Endothelial cell of umbilical vein (primary cell): ENCODE results near the gene TXNIP. TPM values are rescaled to one million over a fixed set of nuclear protein-coding genes. Genes with fewer than 3 reads are reported as not detected.

ENCODE experiments used
- BruUV-seq: library from RNA; stranded (reverse); fragments of 400-500 nt; replicated peaks from 2 replicates; lab custom pipeline; 2021; lab: Mats Ljungman, UMichigan
- CTCF ChIA-PET: fragments of 300-600, 350-600 bp; sonication (Branson Sonifier 250); formaldehyde crosslinking; loops from one replicate; lab custom pipeline; 2021; ENCODE audit warnings: antibody characterized with exemption, inconsistent platforms; lab: Charles Lee
- POLR2A ChIA-PET: fragments of 300-600, 350-600 bp; sonication (Branson Sonifier 250); formaldehyde crosslinking; loops from one replicate; lab custom pipeline; 2021; ENCODE audit warnings: antibody characterized with exemption, inconsistent platforms; lab: Charles Lee
- DNase-seq: peaks from one replicate; pipeline ENCODE4 v3.0.0-alpha.2; 2011; ENCODE audit warnings: low read depth, low spot score
- FAIRE-seq: peaks from 2 replicates; lab custom pipeline; 2011; peaks lifted over from hg19 to GRCh38; lab: Jason Lieb, UNC
- H2AFZ ChIP-seq: 2 replicates; pipeline ENCODE4 v1.6.0; 2012; ENCODE audit warnings: low read depth, low read length, control low read depth, inconsistent platforms
- H3K27ac ChIP-seq: 2 replicates; pipeline ENCODE4 v1.5.1; 2011; ENCODE audit warnings: low read depth, mild to moderate bottlenecking, control low read depth, low read length, moderate library complexity; ENCODE audit not compliant: insufficient read depth
- H3K27me3 ChIP-seq, 2 experiments: 2 replicates each; pipeline versions ENCODE4 v1.6.0 to v1.6.1; 2011; ENCODE audit warnings: low read length in 2 of 2, mixed read lengths in 1 of 2; ENCODE audit not compliant: control insufficient read depth in 2 of 2, insufficient read depth in 2 of 2
- H3K36me3 ChIP-seq, 2 experiments: 2 replicates in 1 of 2; 3 replicates in 1 of 2; pipeline ENCODE4 v1.5.1; 2011; ENCODE audit warnings: low read length in 2 of 2, mild to moderate bottlenecking in 1 of 2, moderate library complexity in 1 of 2; ENCODE audit not compliant: control insufficient read depth in 2 of 2, insufficient read depth in 2 of 2; ENCODE audit errors: extremely low read depth in 1 of 2
- H3K4me1 ChIP-seq: 3 replicates; pipeline ENCODE4 v1.5.1; 2011; ENCODE audit warnings: mild to moderate bottlenecking, low read length; ENCODE audit not compliant: control insufficient read depth, insufficient read depth; ENCODE audit errors: extremely low read depth
- H3K4me2 ChIP-seq: 2 replicates; pipeline ENCODE4 v1.6.1; 2011; ENCODE audit warnings: low read length, control low read depth, mixed read lengths; ENCODE audit not compliant: insufficient read depth
- H3K4me3 ChIP-seq, 3 experiments: fragments of 200-600 bp in 1 of 3; sonication (generic), shearing (Covaris generic) in 1 of 3; replicated peaks in 1 of 3; 2 replicates each; pipeline ENCODE4 v1.5.1; 2011 to 2016; ENCODE audit warnings: control low read depth in 3 of 3, low read length in 3 of 3, mild to moderate bottlenecking in 2 of 3, inconsistent platforms in 1 of 3, low read depth in 1 of 3, moderate library complexity in 1 of 3; ENCODE audit not compliant: insufficient read depth in 1 of 3
- H3K79me2 ChIP-seq: 2 replicates; pipeline ENCODE4 v1.6.0; 2012; ENCODE audit warnings: low read length, inconsistent platforms; ENCODE audit not compliant: control insufficient read depth, insufficient read depth
- H3K9ac ChIP-seq: replicated peaks from 2 replicates; pipeline ENCODE3; 2011; ENCODE audit warnings: low read length, control low read depth; ENCODE audit not compliant: insufficient read depth; ENCODE audit errors: extremely low read depth
- H3K9me1 ChIP-seq: replicated peaks from 3 replicates; pipeline ENCODE4 v1.6.0; 2011; ENCODE audit warnings: mild to moderate bottlenecking, low read length; ENCODE audit not compliant: control insufficient read depth, insufficient read depth; ENCODE audit errors: extremely low read depth
- H3K9me3 ChIP-seq: replicated peaks from 2 replicates; pipeline ENCODE4 v1.5.1; 2012; ENCODE audit warnings: low read length, inconsistent platforms; ENCODE audit not compliant: control insufficient read depth, insufficient read depth
- H4K20me1 ChIP-seq: replicated peaks from 2 replicates; pipeline ENCODE3; 2011; ENCODE audit warnings: mild to moderate bottlenecking, low read length; ENCODE audit not compliant: control insufficient read depth, insufficient read depth; ENCODE audit errors: extremely low read depth
- CTCF ChIP-seq, 2 donors: IDR thresholded peaks; 1 replicate in 1 of 2; 2 replicates in 1 of 2; pipeline ENCODE4 v1.5.1; 2011; ENCODE audit warnings: low read length in 2 of 2, mild to moderate bottlenecking in 2 of 2, moderate library complexity in 2 of 2, control low read depth in 1 of 2, inconsistent platforms in 1 of 2, low read depth in 1 of 2; ENCODE audit not compliant: insufficient read depth in 1 of 2; ENCODE audit errors: extremely low read depth in 1 of 2
- EZH2 ChIP-seq: IDR thresholded peaks from 2 replicates; pipeline ENCODE4 v1.6.1; 2012; ENCODE audit warnings: borderline replicate concordance, low read depth, mild to moderate bottlenecking, moderate library complexity, low read length, inconsistent platforms; ENCODE audit not compliant: severe bottlenecking
- FOS ChIP-seq: IDR thresholded peaks from 2 replicates; pipeline ENCODE4 v1.6.1; 2011; ENCODE audit warnings: mild to moderate bottlenecking, low read length, moderate library complexity, borderline replicate concordance; ENCODE audit not compliant: insufficient read depth
- GATA2 ChIP-seq: IDR thresholded peaks from 2 replicates; pipeline ENCODE4 v1.7.0; 2011; ENCODE audit warnings: low read depth, mild to moderate bottlenecking, moderate library complexity, mixed read lengths, low read length; ENCODE audit not compliant: insufficient read length, insufficient read depth
- JUN ChIP-seq: IDR thresholded peaks from 2 replicates; pipeline ENCODE4 v1.6.1; 2011; ENCODE audit warnings: borderline replicate concordance, low read depth; ENCODE audit not compliant: insufficient read length, insufficient read depth
- MAX ChIP-seq: IDR thresholded peaks from 2 replicates; pipeline ENCODE4 v1.6.1; 2011; ENCODE audit not compliant: insufficient read depth, insufficient read length
- MYC ChIP-seq: IDR thresholded peaks from one replicate; pipeline ENCODE4 v1.6.1; 2011; ENCODE audit warnings: mild to moderate bottlenecking, low read depth, low read length
- POLR2A ChIP-seq: IDR thresholded peaks from 2 replicates; pipeline ENCODE4 v1.6.1; 2012; ENCODE audit warnings: low read depth, mild to moderate bottlenecking, control low read depth, low read length
- POLR2AphosphoS5 ChIP-seq: IDR thresholded peaks from 2 replicates; pipeline ENCODE4 v1.6.1; 2012; ENCODE audit warnings: low read depth, mild to moderate bottlenecking, control low read depth, low read length, moderate library complexity; ENCODE audit not compliant: insufficient read depth
- dilution Hi-C: fragments of 300-500 bp; cut with MboI; formaldehyde crosslinking; loops from one replicate; pipeline ENCODE4 v1.15.0; 2019; ENCODE audit warnings: low sequenced_read_pairs; ENCODE audit not compliant: extremely low pct_ligation_motif_present
- intact Hi-C: fragments of 100-400 bp; cut with micrococcal nuclease; formaldehyde crosslinking; loops from one replicate; pipeline ENCODE4 v1.10.0; 2022
- polyA plus RNA-seq, 4 experiments: library from polyadenylated mRNA; depleted of rRNA in 3 of 4; stranded (reverse) in 3 of 4; unstranded in 1 of 4; fragments of >200 nt; gene quantifications; 2 replicates each; pipeline versions ENCODE4 v1.2.1 to v1.2.3, GENCODE V29; 2011 to 2012; ENCODE audit warnings: missing spikeins in 1 of 4
- total RNA-seq: library from RNA; stranded (reverse); gene quantifications from 2 replicates; pipeline ENCODE4 v1.2.3, GENCODE V29; 2021

Gene TXNIP
- total and polyA plus RNA-seq, 2 donors (not counting 3 experiments of a cell fraction or from before 2014, with no cell fraction given), result 9.1 to 21.8 TPM

GRCh38 chr1:145994391-145995120, 1.8 kb downstream of the TXNIP start:
- BruUV-seq, result no TSS peak
- Histone ChIP-seq H3K9me3 (no peaks in the 10 kb centered on the region), H3K4me3 (peak overlapping the region; percentile 97 to 98 (median 98)), H3K9me1 (no peaks in the 10 kb centered on the region), H3K36me3 (peaks cover 2 to 16% of the 10 kb centered on the region in 2 experiments), H3K9ac (no peak overlapping the region), H3K27ac (no peak overlapping the region), H3K4me2 (peak overlapping the region; percentile 98), H4K20me1 (no peaks in the 10 kb centered on the region), H2AFZ (no peak overlapping the region), H3K4me1 (peaks cover 15% of the 10 kb centered on the region), H3K79me2 (peaks cover 10% of the 10 kb centered on the region), H3K27me3 (no peaks in the 10 kb centered on the region)
- no peak for DNase-seq
- TF ChIP-seq POLR2A (no peak), EZH2 (no peak), POLR2AphosphoS5 (no peak), MAX (no peak), JUN (no peak), GATA2 (no peak), FOS (no peak), CTCF (IDR thresholded peaks at IDR 0.05; ENCODE audit: extremely low read depth in 1 of 2, insufficient read depth in 1 of 2, low read depth in 1 of 2, low read length in 2 of 2) (no peak), MYC (no peak)
- ChIA-PET CTCF (interaction anchor here (4.2 to 20.0 kb wide), 3 partner anchors 12 to 15 kb away, joined by 25 to 496 read pairs (median 87); no protein-coding TSS in a partner anchor), POLR2A (interaction anchor here (1.4 kb wide), 1 partner anchor 15 kb away, joined by 4 read pairs; no protein-coding TSS in a partner anchor)
- intact Hi-C loops, result no loop called here
- no peak for FAIRE-seq
- dilution Hi-C loops, result no loop called here
